AG20443 (cell line): ENCODE measurements around the gene LGI2.

Source experiments
- DNase-seq: peaks from one replicate; pipeline ENCODE4 v3.0.0; 2012; ENCODE audit warnings: low spot score, mixed read lengths

Gene LGI2

DNA sequence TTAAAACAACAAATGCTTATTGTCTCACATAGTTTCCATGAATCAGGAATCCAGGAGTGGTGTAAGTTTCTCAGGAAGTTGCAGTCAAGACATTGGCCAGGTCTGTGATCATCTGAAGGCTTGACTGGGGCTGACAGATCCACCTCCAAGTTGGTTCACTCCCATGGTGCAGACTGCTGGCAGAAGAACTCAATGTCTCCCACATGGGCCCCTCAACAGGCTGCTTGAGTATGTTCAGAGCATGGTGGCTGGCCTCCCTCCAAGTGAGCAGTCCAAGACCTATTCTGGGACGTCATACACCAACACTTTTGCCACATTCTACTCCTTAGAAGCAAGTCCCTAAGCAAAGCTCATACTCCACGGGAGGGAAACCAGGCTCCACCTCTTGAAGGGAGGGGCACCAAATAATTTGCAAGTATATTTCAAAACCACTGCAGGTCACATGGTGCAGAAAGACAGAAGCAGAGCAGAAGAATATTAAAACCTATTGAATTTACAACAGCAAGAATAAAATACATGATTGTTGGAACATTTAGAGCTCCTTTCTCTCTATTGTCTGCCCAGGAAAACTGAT, 35.3 kb downstream of the LGI2 start:
- DNase-seq, result no peak

DNA sequence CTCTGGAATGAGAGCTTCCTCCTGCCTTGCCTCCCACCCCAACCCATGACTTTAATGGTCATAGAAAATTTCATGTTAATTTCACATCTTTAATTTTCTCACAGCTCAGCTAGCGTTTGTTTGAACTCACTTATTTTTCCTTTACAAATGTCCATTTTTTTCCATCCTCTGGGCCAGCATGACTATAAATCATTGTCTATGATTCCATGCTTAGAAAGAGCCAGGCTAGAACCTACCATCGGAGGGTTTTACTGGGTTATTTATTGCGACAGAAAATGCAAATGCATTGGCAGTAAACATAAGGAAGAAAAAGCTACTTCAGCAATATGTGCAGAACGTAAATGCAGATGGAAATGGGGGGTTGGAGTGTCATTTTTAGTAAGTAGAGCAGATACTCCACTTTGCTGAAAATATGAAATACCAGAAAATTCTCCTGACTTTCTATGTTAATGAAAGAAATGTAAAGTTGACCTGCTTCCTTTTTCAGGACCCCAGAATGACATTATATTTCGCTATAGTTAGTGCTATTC, 37.1 kb downstream of the LGI2 start:
- DNase-seq, result no peak

DNA sequence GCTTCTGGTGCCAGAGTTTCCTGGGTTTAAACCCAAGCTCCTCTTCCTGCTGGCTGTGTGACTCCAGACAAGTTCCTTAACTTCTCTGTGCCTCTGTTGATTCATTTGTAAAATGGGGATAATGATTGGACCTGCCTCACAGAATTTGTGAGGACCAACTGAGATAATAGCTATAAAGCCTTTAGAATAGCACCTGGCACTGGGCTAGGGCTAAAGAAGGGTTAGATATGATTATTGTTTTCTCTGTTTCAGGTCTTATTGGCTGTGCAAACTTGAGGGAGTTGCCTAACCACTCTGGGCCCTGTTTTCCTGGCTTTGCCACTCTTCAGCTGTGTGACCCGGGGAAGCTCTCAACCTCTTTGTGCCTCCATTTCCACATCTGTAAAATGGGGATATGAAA, 37.8 kb downstream of the LGI2 start:
- no peak for DNase-seq

DNA sequence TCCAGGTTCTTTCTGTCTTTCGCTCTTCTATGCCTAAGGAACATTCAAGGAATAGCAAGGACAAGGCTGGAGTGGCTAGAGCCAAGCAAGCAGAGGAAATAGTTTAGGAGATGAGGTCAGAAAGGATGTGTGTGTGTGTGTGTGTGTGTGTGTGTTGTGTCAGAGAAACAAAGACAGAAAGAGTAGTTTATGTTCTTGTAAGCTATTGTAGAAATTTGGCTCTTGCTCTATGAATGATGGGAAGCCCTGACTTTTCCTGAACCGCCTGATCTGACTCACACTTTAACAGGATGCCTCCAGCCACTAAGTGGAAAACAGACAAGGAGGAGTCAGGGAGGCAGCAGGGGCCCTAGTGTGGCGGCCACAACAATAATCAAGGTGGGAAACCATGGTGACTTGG, 39.7 kb downstream of the LGI2 start:
- peak; percentile 56 for DNase-seq

DNA sequence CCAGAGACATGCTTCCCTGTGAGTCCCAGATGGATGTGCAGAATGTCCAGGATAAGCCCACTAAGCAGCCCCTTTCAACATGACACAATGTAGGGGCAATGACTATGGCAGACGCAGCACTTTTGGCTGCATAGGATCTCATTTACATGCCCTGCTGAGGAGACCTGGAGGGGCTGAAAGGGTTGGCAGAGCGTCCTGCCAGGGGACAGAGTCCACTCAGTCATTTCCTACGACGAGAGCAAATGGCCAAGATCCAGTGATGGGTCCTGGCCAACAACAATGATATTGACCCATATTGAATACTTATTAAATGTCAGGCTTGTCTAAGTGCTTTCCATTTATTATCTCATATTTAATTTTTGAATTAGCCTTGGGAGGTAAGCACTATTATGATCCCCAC, 41.4 kb downstream of the LGI2 start:
- no peak for DNase-seq

DNA sequence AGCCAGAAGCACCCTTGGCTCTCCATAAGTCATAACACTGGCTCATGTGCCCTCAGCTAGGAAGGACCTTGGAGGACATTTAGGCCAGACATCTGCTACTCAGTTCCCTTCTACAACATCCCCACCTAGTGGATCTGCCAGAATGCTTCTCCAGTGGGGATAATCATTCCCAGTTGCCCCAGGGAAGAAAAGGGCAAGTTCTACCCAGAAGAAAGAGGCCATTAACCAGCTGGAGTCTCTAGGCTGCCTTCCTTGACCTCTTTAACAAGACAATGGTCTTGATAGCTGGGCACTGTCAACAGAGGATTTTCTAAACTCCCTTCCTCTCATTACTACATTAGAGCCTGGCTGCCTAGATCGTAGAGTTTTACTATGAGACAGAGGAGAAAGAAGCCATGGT, 42.0 kb downstream of the LGI2 start:
- peak; percentile 73 for DNase-seq

DNA sequence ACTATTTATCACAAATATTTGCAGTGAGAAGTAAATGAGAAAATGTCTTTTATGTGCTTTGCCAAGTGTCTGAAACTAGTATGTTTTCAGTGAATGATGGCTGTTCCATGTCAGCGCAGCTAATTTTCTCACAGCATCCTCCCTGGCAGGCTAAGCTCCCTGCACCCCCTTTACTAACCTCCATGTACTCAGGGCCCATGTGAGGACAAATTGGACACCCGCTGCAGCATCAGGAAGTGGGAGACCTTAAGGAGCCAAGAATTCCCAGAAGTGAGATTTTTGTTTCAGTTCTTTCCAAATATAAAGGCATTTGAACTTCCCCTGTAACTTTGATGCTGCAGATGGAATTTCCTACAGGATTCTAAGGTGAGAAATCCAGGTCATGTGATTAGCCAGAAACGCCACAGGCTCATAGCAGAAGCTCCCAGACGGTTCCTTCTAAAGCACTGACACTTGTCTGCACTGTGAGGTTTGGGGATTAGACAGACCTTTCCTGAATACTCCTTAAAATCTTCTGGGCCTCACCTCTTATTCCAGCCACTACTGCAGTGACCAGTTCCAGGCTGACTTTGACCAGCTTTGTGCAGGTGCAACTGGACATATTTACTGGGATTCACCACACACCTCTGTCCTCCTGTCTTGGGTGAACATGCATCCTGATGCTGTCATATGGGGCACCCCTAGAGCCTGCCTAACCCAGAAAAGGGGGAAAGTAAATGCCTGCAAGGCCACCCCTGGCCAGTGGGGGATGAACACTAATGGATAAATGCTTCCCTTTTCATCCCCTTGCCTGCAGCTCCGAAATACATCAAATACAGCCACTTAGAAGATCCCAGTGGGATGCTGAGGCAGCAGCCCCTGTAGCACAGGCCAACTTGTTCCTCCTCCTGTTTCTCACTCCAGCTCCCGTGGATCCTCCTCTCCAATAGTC, 45.9 kb downstream of the LGI2 start:
- no peak for DNase-seq

DNA sequence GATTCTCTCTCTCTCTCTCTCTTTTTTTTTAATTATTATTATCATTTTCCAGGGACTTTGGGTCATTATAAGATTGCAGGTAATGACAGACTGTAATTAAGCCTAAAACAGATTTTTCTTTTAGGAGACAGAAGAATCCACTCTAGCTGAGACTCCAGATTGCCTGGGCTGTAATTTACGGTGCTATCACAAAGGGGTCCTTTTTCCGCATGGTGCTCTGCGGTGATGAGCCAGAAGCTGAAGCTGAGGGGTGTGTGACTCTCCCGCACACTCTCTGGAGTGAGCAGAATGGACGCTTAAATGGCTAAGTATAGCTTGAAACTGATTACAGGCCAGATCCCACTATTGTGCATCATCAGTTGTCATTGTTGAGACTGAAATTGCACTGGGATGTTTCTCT, 50.0 kb downstream of the LGI2 start:
- no peak for DNase-seq

DNA sequence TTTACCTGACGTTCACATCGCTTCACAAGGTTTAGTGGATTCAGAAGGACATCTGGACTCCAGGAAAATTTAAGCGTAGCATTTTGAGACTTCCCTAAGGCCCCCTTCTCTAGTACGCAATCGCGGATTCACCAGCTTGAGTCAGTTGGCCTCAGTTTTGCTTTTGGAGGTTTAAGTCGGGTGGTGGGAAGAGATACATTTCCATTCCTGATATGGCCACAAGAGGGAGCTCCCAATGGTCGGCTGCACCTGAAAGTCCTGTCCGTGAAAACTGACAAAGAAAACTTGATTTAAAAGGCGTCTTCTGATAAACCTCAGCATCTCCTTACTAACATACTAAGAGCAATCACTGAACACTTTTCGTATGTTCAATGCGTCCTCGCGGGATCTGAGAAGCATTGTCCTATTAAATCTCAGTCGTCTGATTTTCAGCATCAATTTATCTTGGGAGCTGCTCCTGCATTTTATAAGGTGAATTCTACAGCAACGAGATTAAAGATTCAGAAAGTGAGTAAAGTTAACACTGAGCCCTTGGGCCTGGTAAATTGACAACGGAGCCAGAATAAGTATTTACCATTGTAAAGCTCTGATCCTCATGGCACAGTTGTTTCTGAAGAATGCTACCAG, 50.6 kb downstream of the LGI2 start:
- DNase-seq, result peak; percentile 81

DNA sequence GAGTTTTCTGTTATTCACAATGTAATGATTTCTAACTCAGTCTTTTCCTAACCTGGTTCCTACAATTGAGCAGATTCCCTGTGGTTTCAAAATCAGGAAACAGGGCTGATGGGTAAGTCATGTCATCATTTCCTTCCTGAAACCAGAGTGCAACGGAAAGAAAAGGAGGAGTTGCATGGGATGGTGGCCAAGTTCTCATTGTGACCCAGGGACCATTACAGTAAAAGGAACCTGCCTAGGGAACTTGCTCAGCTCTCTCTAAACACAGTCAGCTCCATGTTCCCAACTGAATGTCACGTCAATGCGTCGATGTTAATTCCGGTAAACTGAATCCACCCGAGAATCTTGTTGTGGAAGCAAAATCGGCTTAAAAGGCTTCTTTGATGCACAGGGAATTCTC, 51.2 kb downstream of the LGI2 start:
- DNase-seq, result peak; percentile 49

DNA sequence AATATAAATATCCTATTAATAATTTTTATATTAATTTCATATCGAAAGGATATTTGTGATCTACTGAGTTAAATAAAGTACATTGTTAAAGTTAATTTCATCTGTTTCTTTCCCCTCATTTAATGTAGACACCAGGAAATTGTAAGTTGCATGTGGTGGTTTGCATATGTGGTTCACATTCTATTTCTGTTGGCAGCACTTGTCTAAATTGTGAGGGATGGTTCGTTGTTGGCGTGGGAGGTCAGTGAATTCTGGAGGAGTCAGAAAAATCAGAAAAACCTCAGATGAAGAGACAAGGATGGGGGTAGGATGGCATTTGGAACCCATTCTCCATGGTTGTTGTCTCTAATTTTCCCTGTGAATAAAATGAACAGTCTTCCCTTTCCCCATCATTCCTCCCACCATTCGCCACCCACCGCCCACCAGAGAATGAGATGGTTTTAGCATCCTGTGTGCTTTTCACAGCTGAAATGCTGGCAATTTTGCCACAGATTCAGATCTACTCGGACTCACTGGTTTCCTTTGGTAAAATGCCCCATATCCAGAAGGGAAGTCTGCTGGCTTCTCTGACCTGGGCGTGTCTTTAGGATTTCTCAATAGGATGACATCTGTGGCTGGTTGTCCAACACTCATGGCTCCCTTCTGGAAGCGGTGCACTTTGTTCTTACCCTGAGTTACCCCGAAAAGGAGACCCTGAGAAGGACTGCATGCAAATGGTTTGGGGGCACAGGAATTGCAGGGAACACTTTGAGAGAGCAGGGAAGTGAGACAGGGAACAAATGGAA, 52.3 kb downstream of the LGI2 start:
- DNase-seq, result peak; percentile 27

DNA sequence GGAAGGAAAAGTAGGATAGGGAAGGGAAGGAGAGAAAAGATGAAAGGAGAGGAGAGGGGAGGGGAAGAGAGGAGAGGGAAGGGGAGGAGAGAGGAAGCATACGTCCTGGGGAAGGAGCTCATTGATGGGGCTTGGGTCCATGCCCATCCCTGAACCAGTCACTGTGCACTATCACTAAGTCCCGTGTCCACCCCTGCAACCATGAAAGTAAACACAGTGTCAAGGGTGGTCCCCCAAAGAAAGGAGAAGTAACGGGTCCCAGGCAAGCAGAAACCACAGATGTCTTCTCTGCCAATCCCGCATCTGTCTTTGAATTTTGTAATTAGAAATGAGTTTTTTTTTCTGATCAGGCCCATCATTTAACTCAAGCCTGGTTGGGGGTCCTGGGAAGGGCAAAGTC, 55.2 kb downstream of the LGI2 start:
- no peak for DNase-seq

DNA sequence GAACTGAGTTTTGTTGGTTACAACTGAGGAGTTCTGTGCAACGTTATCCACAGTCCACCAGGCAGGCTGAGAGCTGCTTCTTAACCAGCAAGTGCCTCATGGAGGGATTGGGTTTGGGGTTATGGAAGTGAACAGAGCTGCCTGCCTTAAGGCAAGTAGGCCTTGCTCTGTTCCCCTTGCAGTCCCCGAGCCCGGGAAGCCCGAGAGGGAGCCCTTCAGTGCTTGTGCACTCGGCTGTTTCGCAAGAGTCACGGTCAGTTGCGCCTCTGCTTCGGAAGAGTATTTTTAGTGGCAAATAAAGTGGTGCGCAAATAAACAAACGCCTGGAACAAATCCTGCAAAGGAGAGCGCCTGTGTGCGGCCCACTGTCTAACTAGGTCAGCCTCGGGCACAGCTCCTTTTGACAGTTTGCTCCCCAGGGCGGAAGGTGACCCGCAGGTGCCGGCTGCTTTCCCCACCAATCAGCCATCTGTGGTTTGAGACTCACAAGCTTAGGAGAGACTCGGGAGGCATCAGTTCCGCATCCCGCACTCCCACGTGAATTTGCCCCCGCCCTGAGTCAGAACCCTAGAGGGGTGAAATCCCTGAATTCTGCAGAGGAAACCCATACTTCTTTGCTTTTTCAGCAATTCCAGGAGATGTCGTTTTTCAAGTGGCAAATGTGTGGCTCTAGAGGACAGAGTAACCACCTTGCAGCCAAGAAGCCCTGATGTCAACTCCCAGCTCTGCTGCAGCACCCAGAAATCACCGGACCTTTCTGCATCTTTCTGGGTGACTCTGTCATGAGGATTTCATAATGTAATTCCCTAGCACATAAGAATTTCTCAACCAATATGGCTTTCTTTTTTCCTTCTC, 56.8 kb downstream of the LGI2 start:
- DNase-seq, result no peak

DNA sequence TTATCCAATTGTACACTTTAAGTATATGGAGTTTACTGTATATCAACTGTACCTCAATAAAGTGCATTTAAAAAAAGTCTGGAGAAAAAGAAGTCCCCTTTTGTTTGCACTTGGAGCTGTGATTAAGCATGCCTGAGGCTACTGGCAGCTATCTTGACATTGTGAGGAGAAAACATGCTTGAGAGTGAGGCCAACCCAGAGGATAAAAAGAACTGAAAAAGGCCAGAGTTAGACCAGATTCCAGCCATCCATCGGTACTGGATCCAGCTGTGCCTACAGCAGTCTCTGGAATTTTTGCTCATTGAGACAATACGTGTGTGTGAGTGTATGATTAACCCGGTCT, 57.4 kb downstream of the LGI2 start:
- peak; percentile 51 for DNase-seq

DNA sequence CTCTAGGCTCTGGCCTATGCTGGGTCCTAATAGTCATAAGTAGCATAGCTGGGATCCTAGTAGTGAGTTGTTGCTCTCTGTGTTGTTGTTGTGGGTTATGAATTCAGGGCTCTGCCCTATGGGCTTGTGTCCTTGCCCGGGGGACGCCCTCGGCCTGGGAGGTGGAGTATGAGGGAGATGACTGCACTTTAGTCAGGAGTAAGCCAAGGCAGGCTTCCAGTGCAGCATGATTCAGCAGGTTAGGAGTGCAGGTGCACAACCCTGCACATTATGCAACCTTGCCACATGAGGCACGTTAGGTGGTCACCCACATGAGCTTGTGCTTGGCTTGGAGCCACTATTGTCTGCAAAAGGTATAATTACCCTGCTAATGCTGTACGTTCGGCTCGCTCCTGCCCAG, 59.6 kb downstream of the LGI2 start:
- no peak for DNase-seq

DNA sequence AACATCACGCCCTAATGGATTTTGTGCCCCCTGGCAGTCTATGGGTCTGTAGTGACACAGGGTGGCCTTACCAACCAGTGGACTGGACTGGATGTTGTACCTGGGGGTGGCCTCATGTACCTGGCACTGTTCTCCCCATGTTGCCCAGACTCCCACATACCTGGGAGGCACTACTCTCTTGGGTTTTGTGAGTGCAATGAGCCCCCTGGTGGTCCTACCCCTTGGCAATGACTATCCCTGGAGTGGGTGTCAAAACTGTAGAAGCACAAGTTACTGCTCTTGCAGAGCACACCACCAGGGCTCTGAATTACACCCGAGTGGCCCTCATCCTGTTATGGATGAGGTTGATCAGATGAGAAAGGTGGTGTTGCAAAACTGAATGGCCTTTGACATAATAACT, 60.1 kb downstream of the LGI2 start:
- DNase-seq, result no peak

DNA sequence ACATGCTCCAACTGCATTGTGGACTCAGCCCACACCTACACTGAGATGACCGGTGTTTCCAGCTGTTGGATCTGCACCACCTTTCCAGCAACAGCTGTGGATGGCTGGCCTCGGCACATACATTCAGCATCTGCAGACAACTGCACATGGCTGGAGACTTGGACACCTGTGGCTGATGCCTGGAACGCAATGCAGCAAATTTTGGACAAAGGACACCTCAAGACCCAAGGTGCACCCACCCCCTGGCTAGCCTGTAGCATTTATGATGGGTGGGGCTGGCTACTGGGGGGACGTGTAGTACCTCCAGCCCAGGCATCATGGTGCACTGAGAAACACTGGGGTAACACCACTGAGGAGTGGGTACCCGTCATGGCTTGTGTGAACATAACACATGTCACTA, 60.6 kb downstream of the LGI2 start:
- DNase-seq, result no peak

DNA sequence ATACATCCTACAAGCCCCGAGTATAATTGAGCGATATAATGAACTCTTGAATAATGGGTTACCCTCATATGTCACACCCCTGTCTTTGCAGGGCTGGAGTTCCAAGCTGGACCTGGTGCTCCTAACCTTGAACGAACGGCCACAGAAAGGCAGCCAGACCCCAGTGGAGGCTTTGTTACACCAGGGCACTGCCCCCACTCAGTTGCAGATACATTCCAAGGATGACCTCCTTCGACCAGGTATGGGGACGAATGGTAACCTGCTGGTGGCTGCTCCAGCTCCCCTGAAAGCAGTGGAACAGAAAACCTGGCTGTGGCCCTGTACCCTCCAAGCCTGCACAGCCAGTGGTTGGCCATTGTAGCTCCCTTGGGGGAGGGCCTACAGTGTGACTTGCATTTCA, 61.3 kb downstream of the LGI2 start:
- DNase-seq, result no peak

DNA sequence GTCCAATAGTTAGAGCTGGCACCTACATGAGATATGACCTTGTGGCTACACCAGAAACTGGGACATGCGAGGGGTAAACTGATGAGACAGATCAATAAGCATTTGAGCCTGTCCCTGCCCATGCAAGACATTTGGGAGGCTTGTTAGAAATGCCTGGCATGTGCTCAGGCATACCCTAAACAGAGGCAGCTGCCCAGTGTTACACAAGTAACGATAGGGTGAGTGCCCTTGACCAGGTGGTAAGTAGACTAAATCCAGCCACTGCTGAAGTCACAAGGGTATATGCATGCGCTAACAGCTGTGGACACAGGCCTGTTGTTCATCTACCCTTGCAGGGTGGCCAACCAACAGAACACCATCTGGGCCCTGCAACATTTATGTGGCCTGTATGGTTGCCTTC, 61.8 kb downstream of the LGI2 start:
- no peak for DNase-seq

DNA sequence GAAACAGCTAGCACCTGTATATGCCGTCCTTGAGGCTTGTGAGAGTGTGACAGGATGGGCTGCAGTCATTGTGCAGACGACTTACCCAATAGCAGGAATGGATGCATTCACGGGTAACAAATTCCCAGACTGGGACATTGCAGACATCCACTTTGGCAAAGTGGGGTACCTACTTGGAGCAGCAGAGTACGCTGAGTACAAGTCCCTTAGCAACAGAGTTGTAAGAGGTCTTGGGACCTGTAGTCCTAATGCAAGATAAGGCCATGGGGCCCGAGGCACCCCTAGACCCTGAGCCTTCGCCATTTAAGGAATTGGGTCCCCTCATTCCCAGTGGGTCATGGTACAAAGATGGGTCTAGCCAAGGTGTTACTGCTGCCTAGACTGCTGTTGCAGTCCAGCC, 62.5 kb downstream of the LGI2 start:
- no peak for DNase-seq

DNA sequence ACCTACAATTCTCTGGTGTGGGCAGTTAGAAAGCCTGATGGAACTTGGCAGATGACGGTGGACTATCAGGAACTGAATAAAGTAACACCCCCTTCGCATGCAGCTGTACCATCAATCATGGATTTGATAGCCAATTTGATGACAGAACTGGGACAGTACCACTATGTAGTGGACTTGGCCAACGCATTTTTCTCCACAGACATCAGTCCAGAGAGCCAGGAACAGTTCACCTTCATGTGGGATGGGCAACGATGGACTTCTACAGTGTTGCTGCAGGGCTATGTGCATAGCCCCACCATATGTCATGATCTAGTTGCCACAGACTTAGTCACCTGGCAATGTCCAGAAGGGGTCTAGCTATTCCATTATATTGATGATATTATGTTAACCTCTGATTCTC, 63.4 kb downstream of the LGI2 start:
- DNase-seq, result no peak
